Measurements from ENCODE around the gene ACADVL.

Gene ACADVL

DNA sequence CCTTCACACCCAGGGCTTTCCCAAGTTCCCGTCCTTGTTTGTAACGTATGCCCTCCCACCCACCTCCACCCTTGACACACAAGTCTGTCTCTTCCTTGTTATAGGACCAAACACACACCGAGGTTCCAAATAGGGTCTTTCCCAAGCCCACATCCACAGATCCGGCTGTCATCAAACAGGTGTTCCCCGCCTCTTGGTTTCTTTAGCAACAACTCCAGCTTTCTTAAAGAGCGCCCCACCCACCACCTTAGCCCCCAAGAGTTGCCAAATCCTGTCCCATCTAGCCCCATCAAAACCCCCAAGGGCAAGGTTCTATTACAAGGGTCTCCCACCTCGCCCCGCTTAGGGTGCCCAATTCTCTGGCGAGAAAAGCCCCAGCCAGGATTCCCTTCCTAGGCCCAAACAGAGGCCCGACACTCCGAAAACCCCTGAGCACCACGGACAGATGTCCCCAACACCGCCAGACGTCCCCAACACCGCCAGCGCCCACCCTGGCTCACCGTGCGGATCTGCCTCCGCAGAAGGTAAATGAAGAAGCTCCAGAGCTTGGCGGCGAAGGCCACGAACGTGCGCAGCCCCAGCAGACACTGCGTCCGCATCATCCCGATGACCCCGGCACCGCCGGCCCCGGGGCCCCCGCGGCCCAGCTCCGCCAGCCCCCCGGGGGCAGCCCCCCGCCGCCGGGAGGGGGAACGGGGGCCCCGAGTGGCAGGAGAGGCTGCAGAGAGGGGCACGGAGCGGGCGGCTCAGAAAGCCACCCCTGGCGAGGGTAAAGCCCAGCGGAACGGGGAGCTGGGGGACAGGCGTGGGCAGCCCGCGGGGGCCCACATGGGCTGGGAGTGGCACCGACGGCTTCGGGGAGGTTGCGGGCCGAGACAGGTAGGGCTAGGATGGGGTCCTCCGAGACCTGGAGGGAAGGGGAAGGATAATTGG, 31.2 kb downstream of the ACADVL start:
- peak overlapping the region; percentile 100 for H3K27ac ChIP-seq (ENCODE audit: low read depth, low read length)
- peaks cover 24 to 46% of the 10 kb centered on the region in 2 donors for H3K4me1 ChIP-seq (ENCODE audit: control insufficient read depth in 1 of 2, insufficient read depth in 2 of 2, low read length in 2 of 2)
- H3K9ac ChIP-seq (ENCODE audit: low read depth in 1 of 2, low read length in 2 of 2): peak overlapping the region; percentile 89 to 97

DNA sequence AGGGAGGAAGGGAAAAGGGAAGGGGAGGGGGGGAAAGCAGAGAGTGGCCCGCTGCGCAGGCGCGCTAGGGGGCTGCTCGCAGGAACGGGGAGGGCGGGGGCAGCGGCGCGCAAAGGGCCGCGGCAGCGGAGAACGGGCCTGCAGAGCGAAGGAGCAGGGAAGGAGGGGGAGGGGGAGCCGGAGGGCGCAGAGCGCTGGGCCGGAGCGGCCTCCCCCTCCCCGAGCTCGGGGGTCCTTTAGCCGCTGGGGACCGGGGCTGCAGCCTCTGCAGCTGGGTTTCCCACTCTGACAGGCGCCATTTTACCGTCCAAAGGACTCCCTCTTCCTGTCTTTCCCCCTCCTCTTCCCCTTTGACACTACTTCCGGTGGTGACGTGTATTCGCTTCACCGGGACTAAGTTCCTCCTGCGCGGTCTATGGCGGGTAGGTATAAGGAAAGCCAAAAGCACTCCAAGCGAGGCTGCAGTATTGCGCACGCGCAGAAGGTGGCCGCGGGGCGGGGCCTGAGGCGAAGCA, 32.0 kb downstream of the ACADVL start, which contains the start of gene CTDNEP1:
Gene CTDNEP1 (minus strand): TSS at position 74 of the 515 bp plus-strand sequence. CDS start 438 bp downstream, outside the sequence.
- Histone ChIP-seq H3K27ac (ENCODE audit: low read depth, low read length) (peak within 1 kb of the TSS; percentile 100), H3K4me1 (ENCODE audit: control insufficient read depth in 1 of 2, insufficient read depth in 2 of 2, low read length in 2 of 2) (peaks cover 24 to 53% of the 10 kb centered on the region in 2 donors), H3K9me3 (ENCODE audit: control insufficient read depth in 1 of 2, low read length in 2 of 2) (no peaks in the 10 kb centered on the region), H3K4me3 (ENCODE audit: low read depth in 1 of 2, low read length in 2 of 2) (peak within 1 kb of the TSS; percentile 79 to 90), H3K9ac (ENCODE audit: low read depth in 1 of 2, low read length in 2 of 2) (peak within 1 kb of the TSS; percentile 89 to 97), H3K27me3 (ENCODE audit: control insufficient read depth in 1 of 2, insufficient read depth in 2 of 2, low read length in 2 of 2) (no peaks in the 10 kb centered on the region), H3K36me3 (ENCODE audit: control insufficient read depth in 1 of 2, insufficient read depth in 2 of 2, low read length in 2 of 2) (peaks cover 10 to 29% of the 10 kb centered on the region in 2 donors)

More for the DNA sequence above, 31.2 kb downstream of the ACADVL start:
- H3K36me3 ChIP-seq (ENCODE audit: control insufficient read depth in 1 of 2, insufficient read depth in 2 of 2, low read length in 2 of 2): peaks cover 18 to 29% of the 10 kb centered on the region in 2 donors
- peak overlapping the region; percentile 79 to 90 for H3K4me3 ChIP-seq (ENCODE audit: low read depth in 1 of 2, low read length in 2 of 2)
- H3K9me3 ChIP-seq (ENCODE audit: control insufficient read depth in 1 of 2, low read length in 2 of 2): no peaks in the 10 kb centered on the region
- no peaks in the 10 kb centered on the region for H3K27me3 ChIP-seq (ENCODE audit: control insufficient read depth in 1 of 2, insufficient read depth in 2 of 2, low read length in 2 of 2)

GRCh38 chr17:7252176-7253043, 32.7 kb downstream of the ACADVL start, which contains the start of gene ELP5:
Gene ELP5 (plus strand): TSS chr17:7252215. CDS start chr17:7252551, 336 bp downstream.
- Histone ChIP-seq H3K36me3 (ENCODE audit: control insufficient read depth in 1 of 2, insufficient read depth in 2 of 2, low read length in 2 of 2) (peaks cover 10 to 28% of the 10 kb centered on the region in 2 donors), H3K4me3 (ENCODE audit: low read depth in 1 of 2, low read length in 2 of 2) (peak within 1 kb of the TSS; percentile 79 to 90), H3K9ac (ENCODE audit: low read depth in 1 of 2, low read length in 2 of 2) (peak within 1 kb of the TSS; percentile 89 to 97), H3K9me3 (ENCODE audit: control insufficient read depth in 1 of 2, low read length in 2 of 2) (no peaks in the 10 kb centered on the region), H3K4me1 (ENCODE audit: control insufficient read depth in 1 of 2, insufficient read depth in 2 of 2, low read length in 2 of 2) (peaks cover 24 to 54% of the 10 kb centered on the region in 2 donors), H3K27ac (ENCODE audit: low read depth, low read length) (peak within 1 kb of the TSS; percentile 100), H3K27me3 (ENCODE audit: control insufficient read depth in 1 of 2, insufficient read depth in 2 of 2, low read length in 2 of 2) (no peaks in the 10 kb centered on the region)

DNA sequence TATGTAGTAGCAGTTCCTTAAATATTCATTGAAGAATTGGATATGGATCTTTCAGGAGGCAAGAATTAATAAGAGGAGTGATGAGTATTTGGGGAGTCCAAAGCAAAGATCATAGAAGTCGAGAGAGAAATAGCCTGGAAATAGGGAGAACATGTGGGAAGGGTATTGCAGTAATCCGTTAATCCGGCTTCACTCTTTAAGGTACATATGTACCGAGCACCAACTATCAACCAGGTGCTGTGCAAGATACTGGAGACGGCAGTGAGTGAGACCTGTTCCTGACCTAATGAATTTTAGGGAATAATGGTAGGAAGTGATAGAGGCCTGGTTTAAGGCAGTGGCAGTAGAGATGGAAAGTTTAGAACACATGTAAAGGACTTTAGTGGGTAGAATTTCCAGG, 33.3 kb downstream of the ACADVL start:
- Histone ChIP-seq H3K36me3 (ENCODE audit: control insufficient read depth in 1 of 2, insufficient read depth in 2 of 2, low read length in 2 of 2) (peaks cover 10 to 32% of the 10 kb centered on the region in 2 donors), H3K27ac (ENCODE audit: low read depth, low read length) (no peak overlapping the region), H3K9ac (ENCODE audit: low read depth in 1 of 2, low read length in 2 of 2) (peak overlapping the region; percentile 87 to 97)

GRCh38 chr17:7254511-7254910, 34.8 kb downstream of the ACADVL start:
- Histone ChIP-seq H3K27me3 (ENCODE audit: control insufficient read depth in 1 of 2, insufficient read depth in 2 of 2, low read length in 2 of 2) (no peaks in the 10 kb centered on the region), H3K4me1 (ENCODE audit: control insufficient read depth in 1 of 2, insufficient read depth in 2 of 2, low read length in 2 of 2) (peaks cover 30 to 53% of the 10 kb centered on the region in 2 donors), H3K36me3 (ENCODE audit: control insufficient read depth in 1 of 2, insufficient read depth in 2 of 2, low read length in 2 of 2) (peaks cover 13 to 46% of the 10 kb centered on the region in 2 donors), H3K4me3 (ENCODE audit: low read depth in 1 of 2, low read length in 2 of 2) (no peak overlapping the region), H3K27ac (ENCODE audit: low read depth, low read length) (no peak overlapping the region), H3K9ac (ENCODE audit: low read depth in 1 of 2, low read length in 2 of 2) (peak overlapping the region in 1 of 2 donors; percentile 32), H3K9me3 (ENCODE audit: control insufficient read depth in 1 of 2, low read length in 2 of 2) (no peaks in the 10 kb centered on the region)

More for the DNA sequence above, 33.3 kb downstream of the ACADVL start:
- Histone ChIP-seq H3K27me3 (ENCODE audit: control insufficient read depth in 1 of 2, insufficient read depth in 2 of 2, low read length in 2 of 2) (no peaks in the 10 kb centered on the region), H3K4me3 (ENCODE audit: low read depth in 1 of 2, low read length in 2 of 2) (peak overlapping the region; percentile 79 to 90), H3K9me3 (ENCODE audit: control insufficient read depth in 1 of 2, low read length in 2 of 2) (no peaks in the 10 kb centered on the region), H3K4me1 (ENCODE audit: control insufficient read depth in 1 of 2, insufficient read depth in 2 of 2, low read length in 2 of 2) (peaks cover 24 to 54% of the 10 kb centered on the region in 2 donors)

DNA sequence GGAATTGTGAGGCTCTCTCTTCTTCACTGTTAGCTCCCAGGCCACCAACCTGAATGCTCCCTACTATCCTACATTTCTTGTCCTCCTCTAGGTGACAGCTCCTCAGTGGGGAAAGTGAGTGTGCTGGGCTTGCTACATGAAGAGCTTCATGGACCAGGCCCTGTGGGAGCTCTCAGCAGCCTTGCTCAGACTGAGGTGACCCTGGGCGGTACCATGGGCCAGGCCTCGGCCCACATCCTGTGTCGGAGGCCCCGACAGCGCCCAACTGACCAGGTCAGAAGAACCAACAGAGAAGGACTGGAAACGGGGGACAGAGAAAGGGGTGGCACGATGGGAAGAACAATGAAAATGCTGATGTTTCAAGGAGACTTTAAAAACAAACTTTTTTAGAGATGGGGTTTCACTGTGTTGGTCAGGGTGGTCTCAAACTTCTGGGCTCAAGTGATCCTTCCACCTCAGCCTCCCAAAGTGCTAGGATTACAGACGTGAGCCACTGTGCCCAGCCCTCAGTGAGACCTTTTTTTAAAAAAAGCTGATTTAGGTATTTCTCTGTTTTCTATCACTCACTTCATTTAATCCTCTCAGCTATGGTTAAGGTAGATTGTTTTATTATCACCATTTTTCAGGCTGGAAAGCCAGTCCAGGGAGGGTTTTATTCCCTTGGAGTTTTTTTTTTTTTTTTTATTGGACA, 37.2 kb downstream of the ACADVL start:
- H3K9ac ChIP-seq (ENCODE audit: low read depth in 1 of 2, low read length in 2 of 2): no peak overlapping the region
- H3K9me3 ChIP-seq (ENCODE audit: control insufficient read depth in 1 of 2, low read length in 2 of 2): no peaks in the 10 kb centered on the region
- no peak overlapping the region for H3K4me3 ChIP-seq (ENCODE audit: low read depth in 1 of 2, low read length in 2 of 2)
- H3K36me3 ChIP-seq (ENCODE audit: control insufficient read depth in 1 of 2, insufficient read depth in 2 of 2, low read length in 2 of 2): peaks cover 20 to 53% of the 10 kb centered on the region in 2 donors
- H3K4me1 ChIP-seq (ENCODE audit: control insufficient read depth in 1 of 2, insufficient read depth in 2 of 2, low read length in 2 of 2): peaks cover 21 to 45% of the 10 kb centered on the region in 2 donors
- H3K27ac ChIP-seq (ENCODE audit: low read depth, low read length): no peak overlapping the region
- H3K27me3 ChIP-seq (ENCODE audit: control insufficient read depth in 1 of 2, insufficient read depth in 2 of 2, low read length in 2 of 2): no peaks in the 10 kb centered on the region

DNA sequence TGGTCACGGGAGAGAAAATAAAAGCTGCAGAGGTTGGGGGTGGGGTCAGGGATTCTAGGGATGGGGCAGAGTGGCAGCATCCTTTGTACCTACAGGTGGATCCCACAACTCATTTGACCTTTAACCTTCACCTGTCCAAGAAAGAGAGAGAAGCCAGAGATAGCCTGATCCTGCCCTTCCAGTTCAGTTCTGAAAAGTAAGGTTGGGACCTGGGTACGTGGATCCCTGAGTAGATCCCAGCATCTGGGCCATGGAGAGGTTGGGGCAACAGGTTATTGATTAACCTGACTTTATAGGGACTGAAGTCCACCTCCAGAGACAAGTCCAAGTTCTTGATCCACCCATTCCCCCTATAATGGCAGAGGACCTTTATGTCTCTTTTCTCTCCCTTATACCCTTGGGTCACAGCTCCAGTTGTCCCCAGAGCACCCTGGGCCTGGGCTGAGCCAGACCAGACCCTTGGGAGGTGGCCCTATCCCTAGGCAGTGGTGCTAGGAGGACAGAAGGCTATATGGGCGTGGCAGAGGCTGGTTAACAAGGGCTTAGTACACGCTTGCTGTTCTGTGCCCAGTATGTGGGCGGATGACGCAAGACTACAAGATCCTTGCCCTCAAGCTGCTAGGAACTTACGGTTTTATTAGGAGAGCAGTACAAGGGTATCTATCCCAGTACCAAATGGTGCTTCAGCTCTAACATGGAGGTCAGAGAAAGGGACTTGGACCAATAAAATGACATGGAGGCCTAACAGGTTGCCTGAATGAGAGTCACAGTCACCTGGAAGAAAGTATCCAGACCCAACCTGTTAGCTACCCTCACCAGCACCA, 39.2 kb downstream of the ACADVL start:
- peaks cover 0 to 12% of the 10 kb centered on the region in 2 donors for H3K27me3 ChIP-seq (ENCODE audit: control insufficient read depth in 1 of 2, insufficient read depth in 2 of 2, low read length in 2 of 2)
- H3K4me1 ChIP-seq (ENCODE audit: control insufficient read depth in 1 of 2, insufficient read depth in 2 of 2, low read length in 2 of 2): peaks cover 12 to 48% of the 10 kb centered on the region in 2 donors
- H3K9ac ChIP-seq (ENCODE audit: low read depth in 1 of 2, low read length in 2 of 2): peak overlapping the region; percentile 94 to 98
- H3K9me3 ChIP-seq (ENCODE audit: control insufficient read depth in 1 of 2, low read length in 2 of 2): no peaks in the 10 kb centered on the region
- peaks cover 20 to 53% of the 10 kb centered on the region in 2 donors for H3K36me3 ChIP-seq (ENCODE audit: control insufficient read depth in 1 of 2, insufficient read depth in 2 of 2, low read length in 2 of 2)
- peak overlapping the region; percentile 86 for H3K27ac ChIP-seq (ENCODE audit: low read depth, low read length)
- H3K4me3 ChIP-seq (ENCODE audit: low read depth in 1 of 2, low read length in 2 of 2): peak overlapping the region; percentile 66 to 92

DNA sequence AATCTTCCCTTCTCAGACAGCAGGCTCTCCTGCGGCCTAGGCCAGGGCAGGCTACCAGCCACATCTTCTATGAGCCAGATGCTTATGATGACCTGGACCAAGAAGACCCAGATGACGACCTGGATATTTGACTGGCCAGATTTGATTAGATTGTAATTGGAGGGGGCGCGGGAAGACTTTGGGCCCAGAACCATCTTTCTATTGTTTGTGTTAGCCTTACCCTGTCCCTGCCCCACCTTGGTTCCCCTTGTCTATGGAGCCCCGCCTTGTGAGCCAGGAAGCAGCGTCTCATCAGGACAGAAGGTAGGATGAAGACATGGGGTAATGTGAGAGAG, 39.8 kb downstream of the ACADVL start:
- Histone ChIP-seq H3K4me1 (ENCODE audit: control insufficient read depth in 1 of 2, insufficient read depth in 2 of 2, low read length in 2 of 2) (peaks cover 12 to 42% of the 10 kb centered on the region in 2 donors), H3K9me3 (ENCODE audit: control insufficient read depth in 1 of 2, low read length in 2 of 2) (no peaks in the 10 kb centered on the region), H3K27ac (ENCODE audit: low read depth, low read length) (peak overlapping the region; percentile 86), H3K4me3 (ENCODE audit: low read depth in 1 of 2, low read length in 2 of 2) (peak overlapping the region; percentile 66 to 92), H3K27me3 (ENCODE audit: control insufficient read depth in 1 of 2, insufficient read depth in 2 of 2, low read length in 2 of 2) (peaks cover 0 to 12% of the 10 kb centered on the region in 2 donors), H3K9ac (ENCODE audit: low read depth in 1 of 2, low read length in 2 of 2) (peak overlapping the region; percentile 94 to 98), H3K36me3 (ENCODE audit: control insufficient read depth in 1 of 2, insufficient read depth in 2 of 2, low read length in 2 of 2) (peaks cover 14 to 48% of the 10 kb centered on the region in 2 donors)
